Measurements from ENCODE around the gene FBXO8. TPM values are rescaled to one million over a fixed set of nuclear protein-coding genes. Genes with fewer than 3 reads are reported as not detected.
A peak's percentile ranks its signal among the peaks of the same experiment; 100 is the strongest.

The FBXO8 gene
- total RNA-seq, 1 donor, result 32.2 TPM

- H3K9me3 ChIP-seq (ENCODE audit: low read depth, low read length), result no peaks in the 10 kb centered on the region
- H3K4me1 ChIP-seq (ENCODE audit: insufficient read depth, low read length), result peaks cover 12% of the 10 kb centered on the region
- TF ChIP-seq, protein P1, sequence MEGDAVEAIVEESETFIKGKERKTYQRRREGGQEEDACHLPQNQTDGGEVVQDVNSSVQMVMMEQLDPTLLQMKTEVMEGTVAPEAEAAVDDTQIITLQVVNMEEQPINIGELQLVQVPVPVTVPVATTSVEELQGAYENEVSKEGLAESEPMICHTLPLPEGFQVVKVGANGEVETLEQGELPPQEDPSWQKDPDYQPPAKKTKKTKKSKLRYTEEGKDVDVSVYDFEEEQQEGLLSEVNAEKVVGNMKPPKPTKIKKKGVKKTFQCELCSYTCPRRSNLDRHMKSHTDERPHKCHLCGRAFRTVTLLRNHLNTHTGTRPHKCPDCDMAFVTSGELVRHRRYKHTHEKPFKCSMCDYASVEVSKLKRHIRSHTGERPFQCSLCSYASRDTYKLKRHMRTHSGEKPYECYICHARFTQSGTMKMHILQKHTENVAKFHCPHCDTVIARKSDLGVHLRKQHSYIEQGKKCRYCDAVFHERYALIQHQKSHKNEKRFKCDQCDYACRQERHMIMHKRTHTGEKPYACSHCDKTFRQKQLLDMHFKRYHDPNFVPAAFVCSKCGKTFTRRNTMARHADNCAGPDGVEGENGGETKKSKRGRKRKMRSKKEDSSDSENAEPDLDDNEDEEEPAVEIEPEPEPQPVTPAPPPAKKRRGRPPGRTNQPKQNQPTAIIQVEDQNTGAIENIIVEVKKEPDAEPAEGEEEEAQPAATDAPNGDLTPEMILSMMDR (IDR thresholded peaks at IDR 0.05; ENCODE audit: extremely low read depth, low read depth, low read length), result no peak
- H3K4me2 ChIP-seq (ENCODE audit: insufficient read depth, low read length), result peak overlapping the region; percentile 71
- H3K79me2 ChIP-seq (ENCODE audit: insufficient read depth, low read length), result no peaks in the 10 kb centered on the region
- peak overlapping the region; percentile 53 for H3K4me3 ChIP-seq (ENCODE audit: insufficient read depth, low read length)
- DNase-seq (ENCODE audit: insufficient read length, low spot score, missing footprints), result no peak
- H2AFZ ChIP-seq (ENCODE audit: low read length), result no peak overlapping the region
- H3K27ac ChIP-seq (ENCODE audit: low read depth, low read length), result no peak overlapping the region
- peaks cover 78% of the 10 kb centered on the region for H3K27me3 ChIP-seq (ENCODE audit: insufficient read depth, low read length)
- no peaks in the 10 kb centered on the region for H4K20me1 ChIP-seq (ENCODE audit: insufficient read depth, low read length)
- H3K36me3 ChIP-seq (ENCODE audit: insufficient read depth, low read length), result no peaks in the 10 kb centered on the region
Measured at GRCh38 chr4:174216799-174217272, 66.6 kb downstream of the FBXO8 start.

DNA sequence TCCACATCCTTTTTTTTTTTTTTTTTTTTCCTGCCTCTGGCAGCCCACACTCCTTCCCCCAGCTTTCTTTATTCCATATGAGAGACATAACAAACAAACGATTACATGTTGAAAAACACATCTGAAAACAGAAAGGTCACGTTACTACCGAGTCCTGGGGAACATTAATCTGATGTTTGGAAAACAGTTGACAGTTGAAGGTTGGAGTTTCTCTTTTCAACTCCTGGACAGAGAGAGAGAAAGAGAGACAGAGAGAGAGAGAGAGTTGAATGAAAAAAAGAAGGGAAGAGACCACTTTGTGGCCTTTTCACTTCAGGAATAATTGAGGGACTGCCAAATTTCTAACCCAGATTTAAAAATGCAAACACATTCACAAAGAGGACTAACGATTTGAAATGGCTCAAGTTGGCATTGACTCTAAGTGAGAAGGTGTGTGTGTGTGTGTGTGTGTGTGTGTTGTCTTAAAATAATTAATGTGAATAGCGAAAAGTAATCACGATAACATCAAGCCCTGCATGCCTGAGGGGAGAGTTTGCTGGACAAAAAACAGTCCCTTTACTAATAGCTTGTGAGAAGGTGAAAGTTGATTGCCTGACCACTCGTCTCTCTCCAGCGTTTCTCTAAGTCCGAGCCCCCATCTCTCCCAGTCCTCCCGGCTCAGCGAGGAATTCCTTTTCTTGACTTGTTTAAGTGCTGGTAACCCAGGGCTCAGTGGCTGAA is 67.3 kb downstream of the FBXO8 start:
- Histone ChIP-seq H3K4me2 (ENCODE audit: insufficient read depth, low read length) (no peak overlapping the region), H3K36me3 (ENCODE audit: insufficient read depth, low read length) (no peaks in the 10 kb centered on the region), H3K79me2 (ENCODE audit: insufficient read depth, low read length) (no peaks in the 10 kb centered on the region), H3K9me3 (ENCODE audit: low read depth, low read length) (no peaks in the 10 kb centered on the region), H3K27me3 (ENCODE audit: insufficient read depth, low read length) (peaks cover 85% of the 10 kb centered on the region), H3K4me3 (ENCODE audit: insufficient read depth, low read length) (no peak overlapping the region), H4K20me1 (ENCODE audit: insufficient read depth, low read length) (no peaks in the 10 kb centered on the region), H3K27ac (ENCODE audit: low read depth, low read length) (no peak overlapping the region), H2AFZ (ENCODE audit: low read length) (no peak overlapping the region), H3K4me1 (ENCODE audit: insufficient read depth, low read length) (peaks cover 12% of the 10 kb centered on the region)
- TF ChIP-seq, protein P1 (IDR thresholded peaks at IDR 0.05; ENCODE audit: extremely low read depth, low read depth, low read length), result no peak
- DNase-seq (ENCODE audit: insufficient read length, low spot score, missing footprints), result no peak

DNA sequence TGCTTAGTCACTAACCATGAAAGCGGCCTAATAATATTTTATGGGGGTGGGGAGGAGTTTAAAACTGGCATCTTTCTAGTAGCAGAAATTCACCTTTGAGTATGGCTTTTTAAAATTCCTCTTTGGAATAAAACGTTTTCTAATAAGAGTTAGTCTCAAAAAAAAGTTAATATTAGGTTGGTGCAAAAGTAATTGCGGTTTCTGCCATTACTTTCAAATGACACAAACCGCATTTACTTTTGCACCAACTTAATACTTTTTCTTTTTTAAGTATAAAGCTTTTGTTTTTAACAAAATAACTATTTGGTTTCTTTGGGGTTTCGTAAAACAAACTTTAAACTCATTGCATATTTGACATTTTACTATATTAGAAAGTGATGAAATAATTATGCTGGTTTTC is 68.4 kb downstream of the FBXO8 start:
- Histone ChIP-seq H3K27me3 (ENCODE audit: insufficient read depth, low read length) (peaks cover 88% of the 10 kb centered on the region), H3K4me3 (ENCODE audit: insufficient read depth, low read length) (no peak overlapping the region), H3K79me2 (ENCODE audit: insufficient read depth, low read length) (no peaks in the 10 kb centered on the region), H3K27ac (ENCODE audit: low read depth, low read length) (no peak overlapping the region), H3K36me3 (ENCODE audit: insufficient read depth, low read length) (no peaks in the 10 kb centered on the region), H3K4me2 (ENCODE audit: insufficient read depth, low read length) (no peak overlapping the region), H3K4me1 (ENCODE audit: insufficient read depth, low read length) (peaks cover 12% of the 10 kb centered on the region), H3K9me3 (ENCODE audit: low read depth, low read length) (no peaks in the 10 kb centered on the region), H2AFZ (ENCODE audit: low read length) (no peak overlapping the region), H4K20me1 (ENCODE audit: insufficient read depth, low read length) (no peaks in the 10 kb centered on the region)
- TF ChIP-seq, protein P1 (IDR thresholded peaks at IDR 0.05; ENCODE audit: extremely low read depth, low read depth, low read length), result no peak
- DNase-seq (ENCODE audit: insufficient read length, low spot score, missing footprints), result no peak

- peak overlapping the region; percentile 24 for H3K4me3 ChIP-seq (ENCODE audit: insufficient read depth, low read length)
- H3K36me3 ChIP-seq (ENCODE audit: insufficient read depth, low read length), result no peaks in the 10 kb centered on the region
- H3K4me1 ChIP-seq (ENCODE audit: insufficient read depth, low read length), result peaks cover 12% of the 10 kb centered on the region
- H3K27ac ChIP-seq (ENCODE audit: low read depth, low read length), result no peak overlapping the region
- peaks cover 92% of the 10 kb centered on the region for H3K27me3 ChIP-seq (ENCODE audit: insufficient read depth, low read length)
- H3K4me2 ChIP-seq (ENCODE audit: insufficient read depth, low read length), result peak overlapping the region; percentile 22
- DNase-seq (ENCODE audit: insufficient read length, low spot score, missing footprints), result no peak
- TF ChIP-seq, protein P1 (IDR thresholded peaks at IDR 0.05; ENCODE audit: extremely low read depth, low read depth, low read length), result no peak
- H2AFZ ChIP-seq (ENCODE audit: low read length), result no peak overlapping the region
- H3K79me2 ChIP-seq (ENCODE audit: insufficient read depth, low read length), result no peaks in the 10 kb centered on the region
- H4K20me1 ChIP-seq (ENCODE audit: insufficient read depth, low read length), result no peaks in the 10 kb centered on the region
- H3K9me3 ChIP-seq (ENCODE audit: low read depth, low read length), result no peaks in the 10 kb centered on the region
Measured at GRCh38 chr4:174214101-174214878, 69.2 kb downstream of the FBXO8 start.
